ENCODE data around the gene DLGAP1. TPM values are rescaled to one million over a fixed set of nuclear protein-coding genes. Genes with fewer than 3 reads are reported as not detected.
"Not testable (repeated sequence)": the region's sequence is repeated elsewhere in the genome, so short reads cannot be mapped to it uniquely, and the experiment has no call there.

DLGAP1 gene
- total RNA-seq, 1 donor from 2014 or later = 0.05 TPM

DNA sequence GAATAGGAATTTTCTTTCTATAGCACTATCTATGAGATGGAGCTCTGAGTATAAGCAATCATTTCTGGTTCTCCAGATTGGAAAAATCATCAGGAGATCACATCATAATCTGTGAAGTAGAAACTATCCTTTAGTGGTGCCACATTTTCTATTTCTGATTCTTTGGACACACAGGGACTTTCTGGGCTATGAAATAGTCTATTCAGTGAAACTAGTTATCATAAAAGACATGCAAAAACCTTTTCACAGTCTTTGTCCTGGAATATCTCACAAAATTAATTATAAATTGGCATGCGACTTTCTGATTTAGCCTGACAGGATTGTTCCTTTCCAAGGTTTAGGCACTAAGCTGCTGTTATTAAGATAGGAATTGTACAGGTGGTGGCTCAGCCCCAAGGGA is 428.6 kb downstream of the DLGAP1 start:
- H3K9me3 Mint-ChIP-seq (ENCODE audit: unreplicated experiment) = no peaks in the 10 kb centered on the region
- H3K27me3 Mint-ChIP-seq (ENCODE audit: unreplicated experiment) = no peaks in the 10 kb centered on the region
- no peak for DNase-seq (ENCODE audit: extremely low spot score, unreplicated experiment)
- H3K36me3 Mint-ChIP-seq (ENCODE audit: unreplicated experiment) = no peaks in the 10 kb centered on the region
- TF ChIP-seq, protein P1, sequence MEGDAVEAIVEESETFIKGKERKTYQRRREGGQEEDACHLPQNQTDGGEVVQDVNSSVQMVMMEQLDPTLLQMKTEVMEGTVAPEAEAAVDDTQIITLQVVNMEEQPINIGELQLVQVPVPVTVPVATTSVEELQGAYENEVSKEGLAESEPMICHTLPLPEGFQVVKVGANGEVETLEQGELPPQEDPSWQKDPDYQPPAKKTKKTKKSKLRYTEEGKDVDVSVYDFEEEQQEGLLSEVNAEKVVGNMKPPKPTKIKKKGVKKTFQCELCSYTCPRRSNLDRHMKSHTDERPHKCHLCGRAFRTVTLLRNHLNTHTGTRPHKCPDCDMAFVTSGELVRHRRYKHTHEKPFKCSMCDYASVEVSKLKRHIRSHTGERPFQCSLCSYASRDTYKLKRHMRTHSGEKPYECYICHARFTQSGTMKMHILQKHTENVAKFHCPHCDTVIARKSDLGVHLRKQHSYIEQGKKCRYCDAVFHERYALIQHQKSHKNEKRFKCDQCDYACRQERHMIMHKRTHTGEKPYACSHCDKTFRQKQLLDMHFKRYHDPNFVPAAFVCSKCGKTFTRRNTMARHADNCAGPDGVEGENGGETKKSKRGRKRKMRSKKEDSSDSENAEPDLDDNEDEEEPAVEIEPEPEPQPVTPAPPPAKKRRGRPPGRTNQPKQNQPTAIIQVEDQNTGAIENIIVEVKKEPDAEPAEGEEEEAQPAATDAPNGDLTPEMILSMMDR (IDR thresholded peaks at IDR 0.05) = no peak
- no peak overlapping the region for H3K27ac Mint-ChIP-seq (ENCODE audit: unreplicated experiment)
- H3K4me3 Mint-ChIP-seq (ENCODE audit: unreplicated experiment) = no peak overlapping the region
- H3K4me1 Mint-ChIP-seq (ENCODE audit: unreplicated experiment) = no peaks in the 10 kb centered on the region

DNA sequence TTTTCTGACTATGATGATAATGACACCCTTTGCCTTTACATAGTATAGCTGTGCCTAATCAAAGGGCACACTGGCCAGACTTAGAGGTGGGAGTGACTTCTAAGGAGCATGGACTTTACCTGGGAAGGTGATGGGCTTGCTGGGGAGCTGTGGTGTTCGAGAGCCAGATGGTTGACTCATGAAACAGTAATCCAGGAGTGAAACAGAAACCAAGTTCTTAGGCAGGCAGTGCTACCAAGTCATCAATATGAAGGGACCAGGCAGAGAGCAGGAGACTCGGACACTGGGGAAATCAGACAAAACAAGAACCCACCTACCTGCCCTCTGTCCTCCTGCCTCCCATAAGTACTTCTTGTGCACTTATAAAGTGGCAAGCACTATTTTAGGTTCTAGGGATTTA is 430.4 kb downstream of the DLGAP1 start:
- Mint-ChIP-seq H3K27ac (ENCODE audit: unreplicated experiment) (no peak overlapping the region), H3K4me1 (ENCODE audit: unreplicated experiment) (no peaks in the 10 kb centered on the region), H3K4me3 (ENCODE audit: unreplicated experiment) (no peak overlapping the region), H3K27me3 (ENCODE audit: unreplicated experiment) (no peaks in the 10 kb centered on the region), H3K36me3 (ENCODE audit: unreplicated experiment) (no peaks in the 10 kb centered on the region), H3K9me3 (ENCODE audit: unreplicated experiment) (no peaks in the 10 kb centered on the region)
- TF ChIP-seq, protein P1 (IDR thresholded peaks at IDR 0.05) = no peak
- no peak for DNase-seq (ENCODE audit: extremely low spot score, unreplicated experiment)

DNA sequence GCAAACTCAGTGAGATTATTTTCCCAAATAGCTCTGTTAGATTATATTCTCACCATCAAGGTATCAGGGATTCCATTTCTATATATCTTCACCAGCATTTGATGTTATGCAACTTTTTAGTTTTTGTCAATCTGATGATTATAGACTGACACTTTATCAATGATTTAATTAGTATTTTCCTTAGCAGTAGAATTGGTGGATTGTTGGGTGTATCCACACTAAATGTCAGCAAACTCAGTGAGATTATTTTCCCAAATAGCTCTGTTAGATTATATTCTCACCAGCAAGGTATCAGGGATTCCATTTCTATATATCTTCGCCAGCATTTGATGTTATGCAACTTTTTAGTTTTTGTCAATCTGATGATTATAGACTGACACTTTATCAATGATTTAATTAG is 432.4 kb downstream of the DLGAP1 start:
- H3K36me3 Mint-ChIP-seq (ENCODE audit: unreplicated experiment); H3K4me3 Mint-ChIP-seq (ENCODE audit: unreplicated experiment); H3K27ac Mint-ChIP-seq (ENCODE audit: unreplicated experiment); H3K27me3 Mint-ChIP-seq (ENCODE audit: unreplicated experiment); H3K9me3 Mint-ChIP-seq (ENCODE audit: unreplicated experiment); H3K4me1 Mint-ChIP-seq (ENCODE audit: unreplicated experiment); DNase-seq (ENCODE audit: extremely low spot score, unreplicated experiment): not testable (repeated sequence)

DNA sequence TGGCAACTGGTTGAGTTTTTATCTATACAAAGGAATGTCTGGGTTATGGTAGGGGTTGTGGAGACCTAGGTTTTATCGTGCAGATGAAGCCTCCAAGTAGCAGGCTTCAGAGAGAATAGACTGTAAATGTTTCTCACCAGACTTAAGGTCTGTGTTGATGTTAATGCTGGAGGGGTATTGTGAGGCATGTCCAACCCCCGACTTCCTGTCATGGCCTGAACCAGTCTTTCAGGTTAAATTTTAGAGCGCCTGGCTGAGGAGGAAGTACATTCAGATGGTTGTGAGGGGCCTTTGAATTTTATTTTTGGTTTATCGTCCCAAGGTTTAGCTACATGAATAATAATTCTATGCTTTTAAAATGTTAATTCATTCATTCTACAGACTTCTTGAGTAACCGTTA is 435.1 kb downstream of the DLGAP1 start:
- no peaks in the 10 kb centered on the region for H3K36me3 Mint-ChIP-seq (ENCODE audit: unreplicated experiment)
- no peak overlapping the region for H3K27ac Mint-ChIP-seq (ENCODE audit: unreplicated experiment)
- no peak overlapping the region for H3K4me3 Mint-ChIP-seq (ENCODE audit: unreplicated experiment)
- H3K27me3 Mint-ChIP-seq (ENCODE audit: unreplicated experiment) = no peaks in the 10 kb centered on the region
- H3K9me3 Mint-ChIP-seq (ENCODE audit: unreplicated experiment) = no peaks in the 10 kb centered on the region
- no peak for DNase-seq (ENCODE audit: extremely low spot score, unreplicated experiment)
- TF ChIP-seq, protein P1 (IDR thresholded peaks at IDR 0.05) = no peak
- H3K4me1 Mint-ChIP-seq (ENCODE audit: unreplicated experiment) = no peaks in the 10 kb centered on the region

DNA sequence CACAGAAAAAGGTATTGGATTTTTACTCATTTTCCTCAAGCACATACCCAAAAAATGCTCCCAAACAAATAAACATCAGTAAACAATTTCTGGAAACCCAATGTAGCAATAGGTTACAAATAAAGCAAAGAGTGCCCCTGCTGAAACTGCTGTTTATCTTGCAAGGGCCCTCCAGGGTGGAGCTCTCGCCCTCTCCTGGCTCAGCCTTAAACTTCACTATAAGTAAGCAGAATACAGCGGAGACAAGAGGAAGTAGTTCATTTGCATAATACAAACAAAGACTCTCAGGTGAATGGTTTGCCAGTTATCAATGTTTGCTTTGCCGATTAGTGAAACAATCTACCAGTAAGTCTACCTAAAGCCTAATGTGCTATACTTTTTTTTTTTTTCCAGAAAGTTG is 437.6 kb downstream of the DLGAP1 start:
- no peak overlapping the region for H3K4me3 Mint-ChIP-seq (ENCODE audit: unreplicated experiment)
- TF ChIP-seq, protein P1 (IDR thresholded peaks at IDR 0.05) = peak; percentile 21
- H3K27ac Mint-ChIP-seq (ENCODE audit: unreplicated experiment) = no peak overlapping the region
- H3K4me1 Mint-ChIP-seq (ENCODE audit: unreplicated experiment) = no peaks in the 10 kb centered on the region
- DNase-seq (ENCODE audit: extremely low spot score, unreplicated experiment) = no peak
- no peaks in the 10 kb centered on the region for H3K36me3 Mint-ChIP-seq (ENCODE audit: unreplicated experiment)
- H3K9me3 Mint-ChIP-seq (ENCODE audit: unreplicated experiment) = no peaks in the 10 kb centered on the region
- H3K27me3 Mint-ChIP-seq (ENCODE audit: unreplicated experiment) = no peaks in the 10 kb centered on the region

DNA sequence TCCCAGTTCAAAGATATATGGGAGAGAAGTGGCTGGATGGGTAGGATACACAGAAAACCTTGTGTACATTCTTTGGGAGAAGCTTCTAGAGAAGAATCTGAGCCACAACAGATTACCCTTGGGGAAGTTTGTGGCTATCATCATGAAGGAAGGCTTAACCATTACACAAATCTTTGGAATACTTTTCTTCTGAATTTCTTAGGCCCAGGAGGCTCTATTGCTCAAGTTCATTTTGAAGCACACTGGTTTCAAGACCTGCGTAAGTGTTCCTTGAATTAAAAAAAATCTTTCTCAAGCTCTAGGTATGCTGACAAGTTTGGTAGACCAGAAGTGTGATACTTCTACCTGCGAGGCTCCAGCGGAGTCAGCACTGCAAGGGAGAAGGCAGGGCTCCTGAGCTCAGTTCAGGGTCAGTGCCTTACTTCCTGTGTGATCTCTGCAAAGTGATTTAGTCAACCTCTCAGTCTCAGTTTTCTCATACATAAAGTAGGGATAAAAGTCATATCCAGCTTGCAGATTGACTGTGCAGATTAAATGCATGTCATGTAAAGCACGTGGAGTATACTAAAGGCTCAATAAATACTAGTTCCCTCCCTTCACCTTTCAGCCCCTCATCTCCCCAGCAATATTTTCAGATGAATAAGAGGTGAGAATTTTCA is 438.6 kb downstream of the DLGAP1 start:
- H3K9me3 Mint-ChIP-seq (ENCODE audit: unreplicated experiment) = no peaks in the 10 kb centered on the region

More for the DNA sequence above, 438.6 kb downstream of the DLGAP1 start:
- Mint-ChIP-seq H3K27me3 (ENCODE audit: unreplicated experiment) (no peaks in the 10 kb centered on the region), H3K4me1 (ENCODE audit: unreplicated experiment) (no peaks in the 10 kb centered on the region), H3K36me3 (ENCODE audit: unreplicated experiment) (no peaks in the 10 kb centered on the region), H3K4me3 (ENCODE audit: unreplicated experiment) (no peak overlapping the region), H3K27ac (ENCODE audit: unreplicated experiment) (no peak overlapping the region)
- TF ChIP-seq, protein P1 (IDR thresholded peaks at IDR 0.05) = no peak
- no peak for DNase-seq (ENCODE audit: extremely low spot score, unreplicated experiment)
